Measurements from ENCODE around the gene UBE2E2. TPM values are rescaled to one million over a fixed set of nuclear protein-coding genes. Genes with fewer than 3 reads are reported as not detected.

UBE2E2 gene
- total RNA-seq, 1 donor from 2014 or later = 61.3 TPM

GRCh38 chr3:23518441-23518840 is 315.3 kb downstream of the UBE2E2 start:
- no peaks in the 10 kb centered on the region for H3K27me3 ChIP-seq (ENCODE audit: control insufficient read depth, insufficient read depth, low read length)
- FAIRE-seq = no peak
- no peak overlapping the region for H3K4me3 ChIP-seq (ENCODE audit: low read depth, low read length)
- TF ChIP-seq CTCF (IDR thresholded peaks at IDR 0.05; ENCODE audit: insufficient read depth, low read length, severe bottlenecking) = no peak
- no peaks in the 10 kb centered on the region for H3K36me3 ChIP-seq (ENCODE audit: control insufficient read depth, insufficient read depth, low read length)
- DNase-seq (ENCODE audit: low read depth) = no peak

GRCh38 chr3:23519314-23520208 is 316.4 kb downstream of the UBE2E2 start:
- Histone ChIP-seq H3K36me3 (ENCODE audit: control insufficient read depth, insufficient read depth, low read length) (no peaks in the 10 kb centered on the region), H3K4me3 (ENCODE audit: low read depth, low read length) (no peak overlapping the region), H3K27me3 (ENCODE audit: control insufficient read depth, insufficient read depth, low read length) (no peaks in the 10 kb centered on the region)
- no peak for DNase-seq (ENCODE audit: low read depth)
- no peak for FAIRE-seq
- TF ChIP-seq CTCF (IDR thresholded peaks at IDR 0.05; ENCODE audit: insufficient read depth, low read length, severe bottlenecking) = no peak

- DNase-seq (ENCODE audit: low read depth) (no peak), FAIRE-seq (no peak)
- Histone ChIP-seq H3K27me3 (ENCODE audit: control insufficient read depth, insufficient read depth, low read length) (no peaks in the 10 kb centered on the region), H3K36me3 (ENCODE audit: control insufficient read depth, insufficient read depth, low read length) (no peaks in the 10 kb centered on the region), H3K4me3 (ENCODE audit: low read depth, low read length) (no peak overlapping the region)
- TF ChIP-seq CTCF (IDR thresholded peaks at IDR 0.05; ENCODE audit: insufficient read depth, low read length, severe bottlenecking) = no peak
These were observed 324.2 kb downstream of the UBE2E2 start for GRCh38 chr3:23527326-23527725.

- Histone ChIP-seq H3K27me3 (ENCODE audit: control insufficient read depth, insufficient read depth, low read length) (no peaks in the 10 kb centered on the region), H3K36me3 (ENCODE audit: control insufficient read depth, insufficient read depth, low read length) (no peaks in the 10 kb centered on the region), H3K4me3 (ENCODE audit: low read depth, low read length) (no peak overlapping the region)
- DNase-seq (ENCODE audit: low read depth) (no peak), FAIRE-seq (no peak)
- TF ChIP-seq CTCF (IDR thresholded peaks at IDR 0.05; ENCODE audit: insufficient read depth, low read length, severe bottlenecking) = no peak
These were observed 330.5 kb downstream of the UBE2E2 start for GRCh38 chr3:23533596-23533995.

- no peak for TF ChIP-seq CTCF (IDR thresholded peaks at IDR 0.05; ENCODE audit: insufficient read depth, low read length, severe bottlenecking)
- FAIRE-seq (no peak), DNase-seq (ENCODE audit: low read depth) (no peak)
- Histone ChIP-seq H3K27me3 (ENCODE audit: control insufficient read depth, insufficient read depth, low read length) (no peaks in the 10 kb centered on the region), H3K36me3 (ENCODE audit: control insufficient read depth, insufficient read depth, low read length) (no peaks in the 10 kb centered on the region), H3K4me3 (ENCODE audit: low read depth, low read length) (no peak overlapping the region)
These were observed 330.9 kb downstream of the UBE2E2 start for GRCh38 chr3:23533996-23534395.
